GM12872 (cell line): ENCODE data around the gene PRKCE.

Source experiments
- TF ChIP-seq, protein P1 (sequence below): IDR thresholded peaks from 3 replicates; pipeline ENCODE4 v1.5.1; 2011; ENCODE audit warnings: low read depth, mild to moderate bottlenecking, low read length, moderate library complexity; ENCODE audit not compliant: insufficient read depth

PRKCE gene

DNA sequence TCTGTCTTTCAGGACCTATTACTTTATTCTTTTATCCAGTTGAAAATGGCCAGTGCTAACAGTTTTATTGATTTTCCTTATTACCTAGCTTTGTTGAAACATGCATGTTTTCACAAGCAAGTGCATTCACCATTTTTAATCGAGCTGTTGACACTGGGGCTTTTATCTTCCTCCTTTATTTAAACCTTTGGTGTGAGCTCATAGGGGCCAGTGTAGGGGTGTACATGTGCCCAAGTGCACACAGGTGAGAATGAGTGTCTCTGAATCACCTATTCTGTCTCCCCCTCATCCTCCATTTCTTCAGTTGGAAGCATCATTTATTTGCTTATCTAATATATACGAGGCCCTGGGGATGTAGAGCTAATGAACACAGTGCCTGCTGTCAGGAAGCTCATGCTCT lies 199.1 kb downstream of the PRKCE start:
- TF ChIP-seq, protein P1, sequence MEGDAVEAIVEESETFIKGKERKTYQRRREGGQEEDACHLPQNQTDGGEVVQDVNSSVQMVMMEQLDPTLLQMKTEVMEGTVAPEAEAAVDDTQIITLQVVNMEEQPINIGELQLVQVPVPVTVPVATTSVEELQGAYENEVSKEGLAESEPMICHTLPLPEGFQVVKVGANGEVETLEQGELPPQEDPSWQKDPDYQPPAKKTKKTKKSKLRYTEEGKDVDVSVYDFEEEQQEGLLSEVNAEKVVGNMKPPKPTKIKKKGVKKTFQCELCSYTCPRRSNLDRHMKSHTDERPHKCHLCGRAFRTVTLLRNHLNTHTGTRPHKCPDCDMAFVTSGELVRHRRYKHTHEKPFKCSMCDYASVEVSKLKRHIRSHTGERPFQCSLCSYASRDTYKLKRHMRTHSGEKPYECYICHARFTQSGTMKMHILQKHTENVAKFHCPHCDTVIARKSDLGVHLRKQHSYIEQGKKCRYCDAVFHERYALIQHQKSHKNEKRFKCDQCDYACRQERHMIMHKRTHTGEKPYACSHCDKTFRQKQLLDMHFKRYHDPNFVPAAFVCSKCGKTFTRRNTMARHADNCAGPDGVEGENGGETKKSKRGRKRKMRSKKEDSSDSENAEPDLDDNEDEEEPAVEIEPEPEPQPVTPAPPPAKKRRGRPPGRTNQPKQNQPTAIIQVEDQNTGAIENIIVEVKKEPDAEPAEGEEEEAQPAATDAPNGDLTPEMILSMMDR = no peak

DNA sequence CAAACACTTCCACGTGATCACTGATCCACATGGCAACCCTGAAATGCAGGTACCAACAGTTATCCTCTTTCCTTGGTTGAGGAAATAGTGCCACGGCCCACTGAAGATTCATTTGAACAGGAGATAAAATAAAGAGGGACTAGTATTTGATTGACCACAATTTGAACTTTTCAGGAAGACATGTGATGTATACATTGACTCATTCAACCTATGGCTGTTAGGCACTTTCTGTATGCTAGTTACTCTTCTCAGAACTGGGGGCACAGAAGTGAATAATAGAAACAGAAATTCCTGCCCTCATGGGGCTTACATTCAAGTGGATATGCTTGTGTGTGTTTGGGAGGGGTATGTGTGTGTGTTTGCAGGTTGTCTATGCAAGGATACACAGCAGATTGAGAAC lies 199.6 kb downstream of the PRKCE start:
- TF ChIP-seq, protein P1 = no peak

DNA sequence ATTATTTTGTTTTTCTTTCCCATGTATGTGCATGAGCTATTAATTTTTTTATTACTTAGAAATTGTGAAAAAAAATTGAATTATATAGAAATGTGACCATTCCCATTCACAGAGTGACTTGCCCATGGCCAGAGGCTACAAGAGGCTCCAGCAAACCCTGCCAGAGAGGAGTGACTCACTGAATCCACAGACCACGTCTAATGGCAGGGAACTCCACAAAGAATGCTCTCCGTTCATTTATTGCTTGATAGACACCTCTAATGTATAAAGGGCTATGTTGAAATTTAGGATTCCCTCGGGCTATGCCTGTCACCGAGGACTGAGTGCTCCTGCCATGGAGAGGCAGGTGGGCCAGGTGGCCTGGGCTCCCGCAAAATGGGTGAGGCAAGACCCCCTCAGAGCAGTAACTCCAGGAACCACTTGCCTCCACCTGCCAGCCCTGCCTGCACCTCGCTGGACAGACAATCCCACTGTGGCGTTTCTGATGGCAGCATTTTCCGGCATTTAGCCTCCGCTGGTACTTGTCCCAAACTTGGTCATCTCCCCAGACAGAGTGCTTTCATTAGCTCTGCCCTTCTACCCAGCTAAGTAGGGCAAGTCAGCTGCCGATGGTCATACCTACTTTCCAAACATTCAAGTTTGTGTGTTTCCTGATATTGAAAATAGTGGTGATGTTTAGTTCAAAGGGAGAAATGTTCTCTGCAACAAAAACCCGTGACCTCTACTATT lies 200.3 kb downstream of the PRKCE start:
- TF ChIP-seq, protein P1 = no peak

DNA sequence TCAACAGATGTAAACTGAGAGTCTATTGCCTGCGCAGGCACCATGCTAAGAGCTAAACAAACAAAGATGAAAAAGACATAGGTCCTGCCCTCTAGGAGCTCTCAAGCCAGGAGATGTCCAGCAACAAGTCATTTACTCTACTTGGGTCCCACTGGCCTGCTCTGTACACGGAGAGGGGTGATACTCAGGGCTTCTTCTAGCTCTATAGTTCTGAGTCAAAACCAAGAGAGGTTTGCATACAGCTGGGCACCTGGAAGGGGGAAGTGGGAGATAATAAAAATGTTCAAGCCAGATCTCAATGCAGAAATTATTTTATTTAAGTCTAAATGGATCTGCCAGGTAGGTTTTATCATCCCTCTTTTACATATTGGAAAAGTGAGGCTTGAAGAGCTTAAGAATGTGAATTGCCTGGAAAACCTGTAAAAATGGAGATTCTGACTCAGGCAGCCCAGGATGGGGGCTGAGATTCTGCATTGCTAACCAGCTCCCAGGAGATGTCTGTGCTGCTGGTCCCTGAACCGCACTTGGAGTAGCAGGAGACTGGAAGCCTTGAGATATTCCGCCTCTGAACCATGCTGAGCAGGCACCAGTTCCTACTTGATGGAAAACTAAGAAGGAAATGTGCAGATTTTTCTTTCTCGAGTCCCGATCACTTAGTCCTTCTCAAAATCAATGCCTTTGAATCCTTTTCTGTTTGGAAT lies 201.1 kb downstream of the PRKCE start:
- TF ChIP-seq, protein P1 = no peak

DNA sequence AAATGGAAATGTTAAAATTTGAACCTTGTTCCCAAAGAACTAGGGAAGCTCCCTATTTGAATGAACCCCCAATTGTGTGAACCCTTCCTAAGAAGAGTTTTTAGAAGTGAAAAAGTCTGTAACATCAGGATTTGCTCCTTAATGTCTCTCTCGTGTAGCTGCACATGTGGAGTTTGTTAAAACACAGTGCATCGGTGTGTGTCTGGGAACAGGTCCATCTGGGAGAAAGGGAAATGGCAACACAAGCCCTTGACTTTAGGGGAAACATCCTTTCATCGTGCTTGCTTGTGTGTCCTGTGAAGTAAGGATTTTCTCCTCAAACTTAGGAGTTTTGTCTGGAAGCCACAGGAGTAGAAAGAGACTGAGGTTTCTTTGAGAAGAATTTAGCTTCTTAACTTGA lies 203.9 kb downstream of the PRKCE start:
- TF ChIP-seq, protein P1 = no peak

DNA sequence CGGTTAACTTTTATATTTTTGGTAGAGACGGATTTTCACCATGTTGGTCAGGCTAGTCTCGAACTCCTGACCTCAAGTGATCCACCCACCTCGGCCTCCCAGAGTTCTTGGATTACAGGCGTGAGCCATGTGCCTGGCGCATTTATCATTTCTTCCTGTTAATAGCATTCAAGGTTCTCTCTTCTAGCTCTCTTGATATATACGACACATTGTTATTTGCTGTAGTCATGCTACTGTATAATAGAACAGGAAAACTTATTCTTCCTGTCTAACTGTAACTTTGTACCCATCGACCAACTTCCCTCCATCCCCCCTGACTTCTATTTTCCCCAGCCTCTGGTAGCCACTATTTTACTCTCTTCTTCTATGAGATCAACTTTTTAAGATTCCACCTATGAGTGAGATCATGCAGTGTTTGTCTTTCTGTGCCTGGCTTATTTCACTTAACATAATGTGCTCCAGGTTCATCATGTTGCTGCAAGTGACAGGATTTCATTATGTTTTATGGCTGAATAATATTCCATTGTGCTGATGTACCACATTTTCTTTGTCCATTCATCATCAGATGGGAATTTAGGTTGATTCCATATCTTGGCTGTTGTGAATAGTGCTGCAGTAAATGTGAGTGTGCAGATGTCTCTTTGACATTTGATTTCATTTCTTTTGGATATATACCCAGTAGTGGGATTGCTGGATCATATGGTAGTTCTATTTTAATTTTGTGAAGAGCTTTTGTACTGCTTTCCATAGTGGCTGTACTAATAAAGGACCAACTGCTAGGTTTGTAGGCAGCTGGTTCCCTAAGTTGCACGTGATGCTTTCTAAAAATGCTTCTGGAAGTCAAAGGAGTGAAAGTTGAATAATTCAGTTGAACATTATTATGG lies 205.2 kb downstream of the PRKCE start:
- TF ChIP-seq, protein P1 = no peak

DNA sequence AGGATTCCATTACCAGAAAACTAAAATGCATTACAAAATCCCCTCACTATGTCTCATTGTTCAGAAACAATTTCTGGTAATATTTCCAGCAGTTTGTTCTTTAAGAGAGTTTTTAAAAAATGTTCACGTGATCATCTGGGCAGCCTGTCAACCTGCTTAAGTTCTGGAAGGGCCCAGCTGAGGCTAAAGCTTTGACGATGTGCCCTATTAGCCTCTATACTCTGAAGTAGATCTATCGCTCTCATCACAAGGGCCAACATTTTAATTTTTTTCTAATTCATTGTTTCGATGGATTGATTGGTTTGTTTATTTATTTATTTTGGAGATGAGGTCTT lies 205.8 kb downstream of the PRKCE start:
- TF ChIP-seq, protein P1 = no peak
